H9 (cell line): ENCODE data around the gene MMP19. TPM values are rescaled to one million over a fixed set of nuclear protein-coding genes. Genes with fewer than 3 reads are reported as not detected.

Experiments
- DNase-seq: peaks from one replicate; pipeline ENCODE4 v3.0.0-alpha.2; 2017
- H2AFZ ChIP-seq: one replicate; pipeline ENCODE4 v1.6.1; 2013; ENCODE audit warnings: mild to moderate bottlenecking, low read length, control low read depth, moderate library complexity
- H2AK5ac ChIP-seq: 2 replicates; pipeline ENCODE4 v1.6.1; 2013; ENCODE audit warnings: low read length, control low read depth, mixed read lengths; ENCODE audit not compliant: insufficient read length
- H2BK120ac ChIP-seq: one replicate; pipeline ENCODE4 v1.6.1; 2013; ENCODE audit warnings: low read depth, mild to moderate bottlenecking, low read length, control low read depth, inconsistent platforms; ENCODE audit not compliant: poor library complexity, severe bottlenecking
- H2BK12ac ChIP-seq: 2 replicates; pipeline ENCODE4 v1.6.1; 2013; ENCODE audit warnings: low read length, control low read depth, mixed read lengths, low read depth; ENCODE audit not compliant: insufficient read length
- H2BK15ac ChIP-seq: 2 replicates; pipeline ENCODE4 v1.6.1; 2013; ENCODE audit warnings: low read depth, low read length, control low read depth
- H2BK20ac ChIP-seq: one replicate; pipeline ENCODE4 v1.6.1; 2013; ENCODE audit warnings: low read depth, mild to moderate bottlenecking, low read length, control low read depth, inconsistent platforms; ENCODE audit not compliant: poor library complexity, severe bottlenecking
- H2BK5ac ChIP-seq: 2 replicates; pipeline ENCODE4 v1.6.1; 2013; ENCODE audit warnings: low read length, control low read depth, mixed read lengths; ENCODE audit not compliant: insufficient read length
- H3K14ac ChIP-seq: 2 replicates; pipeline ENCODE4 v1.6.1; 2013; ENCODE audit warnings: low read length, control low read depth; ENCODE audit not compliant: insufficient read depth
- H3K18ac ChIP-seq: 2 replicates; pipeline ENCODE4 v1.6.1; 2013; ENCODE audit warnings: low read depth, mild to moderate bottlenecking, mixed read lengths, low read length, control low read depth; ENCODE audit not compliant: insufficient read length
- H3K23ac ChIP-seq: 2 replicates; pipeline ENCODE4 v1.6.1; 2013; ENCODE audit warnings: low read length, control low read depth, mixed read lengths, low read depth; ENCODE audit not compliant: insufficient read length
- H3K23me2 ChIP-seq: 2 replicates; pipeline ENCODE4 v1.6.1; 2013; ENCODE audit warnings: low read depth, mild to moderate bottlenecking, mixed read lengths, low read length, control low read depth; ENCODE audit not compliant: insufficient read length, poor library complexity, severe bottlenecking
- H3K27ac ChIP-seq: 2 replicates; pipeline ENCODE4 v1.5.1; 2013; ENCODE audit warnings: low read length, control low read depth, mixed read lengths, low read depth; ENCODE audit not compliant: insufficient read length
- H3K27me3 ChIP-seq: 2 replicates; pipeline ENCODE4 v1.6.1; 2013; ENCODE audit warnings: low read length, control low read depth, inconsistent platforms; ENCODE audit not compliant: insufficient read depth
- H3K4ac ChIP-seq: 2 replicates; pipeline ENCODE4 v1.6.1; 2013; ENCODE audit warnings: low read depth, mild to moderate bottlenecking, control low read depth, inconsistent platforms, low read length, moderate library complexity
- H3K4me1 ChIP-seq: 2 replicates; pipeline ENCODE4 v1.6.1; 2013; ENCODE audit warnings: low read length, control low read depth, inconsistent platforms; ENCODE audit not compliant: insufficient read depth
- H3K4me2 ChIP-seq: 2 replicates; pipeline ENCODE4 v1.6.1; 2013; ENCODE audit warnings: low read length, control low read depth, mixed read lengths; ENCODE audit not compliant: insufficient read length, insufficient read depth
- H3K56ac ChIP-seq: 2 replicates; pipeline ENCODE4 v1.6.1; 2013; ENCODE audit warnings: low read depth, mild to moderate bottlenecking, mixed read lengths, low read length, control low read depth; ENCODE audit not compliant: insufficient read length
- H3K79me1 ChIP-seq: 2 replicates; pipeline ENCODE4 v1.6.1; 2013; ENCODE audit warnings: low read depth, mild to moderate bottlenecking, moderate library complexity, low read length, control low read depth, inconsistent platforms; ENCODE audit not compliant: insufficient read depth, poor library complexity, severe bottlenecking
- H3K79me2 ChIP-seq: 2 replicates; pipeline ENCODE4 v1.6.1; 2013; ENCODE audit warnings: low read length, control low read depth, inconsistent platforms; ENCODE audit not compliant: insufficient read depth
- H3K9ac ChIP-seq: 2 replicates; pipeline ENCODE4 v1.6.1; 2013; ENCODE audit warnings: low read length, control low read depth, mixed read lengths; ENCODE audit not compliant: insufficient read length; ENCODE audit errors: extremely low read depth
- H3K9me3 ChIP-seq: one replicate; pipeline ENCODE4 v1.6.1; 2013; ENCODE audit warnings: low read depth, low read length, inconsistent platforms; ENCODE audit not compliant: control insufficient read depth
- H3T11ph ChIP-seq: one replicate; pipeline ENCODE4 v1.6.1; 2013; ENCODE audit warnings: mild to moderate bottlenecking, low read length, control low read depth, inconsistent platforms
- H4K20me1 ChIP-seq: one replicate; pipeline ENCODE4 v1.6.1; 2013; ENCODE audit not compliant: control insufficient read depth, insufficient read length, insufficient read depth
- H4K5ac ChIP-seq: 2 replicates; pipeline ENCODE4 v1.6.1; 2013; ENCODE audit warnings: low read depth, mild to moderate bottlenecking, mixed read lengths, low read length, control low read depth; ENCODE audit not compliant: insufficient read length
- H4K8ac ChIP-seq: replicated peaks from 2 replicates; pipeline ENCODE4 v1.6.1; 2013; ENCODE audit warnings: low read length, control low read depth, mixed read lengths, low read depth; ENCODE audit not compliant: insufficient read length
- H4K91ac ChIP-seq: 2 replicates; pipeline ENCODE4 v1.6.1; 2013; ENCODE audit warnings: low read depth, mild to moderate bottlenecking, moderate library complexity, mixed read lengths, low read length, control low read depth; ENCODE audit not compliant: insufficient read length
- H3K27ac Mint-ChIP-seq, 3 experiments: 2 replicates in 2 of 3; 3 replicates in 1 of 3; pipeline ENCODE4 v1.8.0; 2020 to 2021; ENCODE audit warnings: mixed read lengths in 3 of 3, mild to moderate bottlenecking in 1 of 3, moderate library complexity in 1 of 3
- H3K27me3 Mint-ChIP-seq: 2 replicates; pipeline ENCODE4 v1.8.0; 2021; ENCODE audit warnings: low read depth, mild to moderate bottlenecking, moderate library complexity, mixed read lengths
- H3K36me3 Mint-ChIP-seq, 3 experiments: 2 replicates in 2 of 3; 3 replicates in 1 of 3; pipeline ENCODE4 v1.8.0; 2020 to 2021; ENCODE audit warnings: low read depth in 3 of 3, mixed read lengths in 3 of 3; ENCODE audit not compliant: insufficient read depth in 1 of 3
- H3K4me1 Mint-ChIP-seq, 2 experiments: 2 replicates each; pipeline ENCODE4 v1.8.0; 2020; ENCODE audit warnings: mixed read lengths in 2 of 2
- H3K4me3 Mint-ChIP-seq, 2 experiments: 2 replicates in 1 of 2; 3 replicates in 1 of 2; pipeline ENCODE4 v1.8.0; 2020 to 2021; ENCODE audit warnings: mild to moderate bottlenecking in 2 of 2, mixed read lengths in 2 of 2, moderate library complexity in 1 of 2
- H3K9me3 Mint-ChIP-seq, 2 experiments: 2 replicates in 1 of 2; 3 replicates in 1 of 2; pipeline ENCODE4 v1.8.0; 2020; ENCODE audit warnings: mild to moderate bottlenecking in 2 of 2, mixed read lengths in 2 of 2, moderate library complexity in 1 of 2
- WGBS: extraction: QIAGEN DNeasy Blood & Tissue Kit; methylation state at CpG from one replicate; pipeline ENCODE4 v1.1.7; 2013; ENCODE audit warnings: missing lambda C conversion rate, low lambda C conversion rate, mixed read lengths; ENCODE audit not compliant: insufficient read length; ENCODE audit errors: extremely low coverage; 5-methylcytosine and 5-hydroxymethylcytosine counted together
- total RNA-seq: library from RNA; stranded (reverse); gene quantifications from 2 replicates; pipeline ENCODE4 v1.2.1, GENCODE V29; 2021
- TF ChIP-seq, protein P1 (sequence below): fragments of 200-600 bp; sonication (generic); conservative IDR thresholded peaks from 3 replicates; pipeline ENCODE4 v1.8.0; 2021; ENCODE audit warnings: antibody characterized with exemption, mild to moderate bottlenecking

The MMP19 gene
- total RNA-seq, 1 experiment from 2014 or later = 1.7 TPM

DNA sequence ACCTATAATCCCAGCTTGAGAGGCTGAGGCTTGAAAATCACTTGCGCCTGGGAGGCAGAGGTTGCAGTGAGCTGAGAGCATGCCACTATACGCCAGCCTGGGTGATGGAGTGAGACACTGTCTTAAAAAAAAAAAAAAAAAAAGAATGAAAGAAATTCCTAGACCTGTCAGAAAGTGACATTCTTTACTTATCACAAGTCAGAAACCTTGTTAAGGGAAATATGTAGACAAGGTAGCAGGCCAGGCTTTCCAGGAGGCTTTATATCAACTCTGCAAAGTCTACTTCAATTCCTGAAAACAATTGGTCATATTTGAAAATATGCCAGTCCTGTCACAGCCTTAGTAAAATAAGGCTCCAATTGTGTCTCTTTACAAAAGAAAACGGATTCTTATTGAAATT lies 19.1 kb upstream of the MMP19 start:
- Histone ChIP-seq H2AK5ac (no peak overlapping the region), H3K4me1 (no peaks in the 10 kb centered on the region), H4K8ac (no peak overlapping the region), H2BK12ac (no peak overlapping the region), H4K5ac (no peak overlapping the region), H2BK15ac (no peak overlapping the region), H4K20me1 (no peaks in the 10 kb centered on the region), H3K27ac (no peak overlapping the region), H3K18ac (no peak overlapping the region), H4K91ac (no peak overlapping the region), H3K14ac (no peak overlapping the region), H3K4ac (no peak overlapping the region), H3K9me3 (no peaks in the 10 kb centered on the region), H2BK120ac (no peak overlapping the region), H3K27me3 (no peaks in the 10 kb centered on the region), H3K4me2 (no peak overlapping the region), H3K9ac (no peak overlapping the region), H3K79me2 (no peaks in the 10 kb centered on the region), H2BK5ac (no peak overlapping the region), H3K23ac (no peak overlapping the region), H3T11ph (no peak overlapping the region), H3K79me1 (no peaks in the 10 kb centered on the region), H3K23me2 (no peaks in the 10 kb centered on the region), H2BK20ac (no peak overlapping the region), H3K56ac (no peak overlapping the region), H2AFZ (no peak overlapping the region)
- no peak overlapping the region for H3K27ac Mint-ChIP-seq
- H3K36me3 Mint-ChIP-seq = peaks cover 0 to 4% (median 0%) of the 10 kb centered on the region in 3 experiments; a peak in 1 of 7 replicates
- WGBS = no CpG with 5 or more reads among the region's 3 CpGs
- no peak for DNase-seq
- H3K4me1 Mint-ChIP-seq = no peaks in the 10 kb centered on the region
- H3K4me3 Mint-ChIP-seq = no peak overlapping the region
- H3K27me3 Mint-ChIP-seq = no peaks in the 10 kb centered on the region; the same call in 1 of the 2 replicates
- H3K9me3 Mint-ChIP-seq = peaks cover 5% of the 10 kb centered on the region in 2 experiments
- TF ChIP-seq, protein P1, sequence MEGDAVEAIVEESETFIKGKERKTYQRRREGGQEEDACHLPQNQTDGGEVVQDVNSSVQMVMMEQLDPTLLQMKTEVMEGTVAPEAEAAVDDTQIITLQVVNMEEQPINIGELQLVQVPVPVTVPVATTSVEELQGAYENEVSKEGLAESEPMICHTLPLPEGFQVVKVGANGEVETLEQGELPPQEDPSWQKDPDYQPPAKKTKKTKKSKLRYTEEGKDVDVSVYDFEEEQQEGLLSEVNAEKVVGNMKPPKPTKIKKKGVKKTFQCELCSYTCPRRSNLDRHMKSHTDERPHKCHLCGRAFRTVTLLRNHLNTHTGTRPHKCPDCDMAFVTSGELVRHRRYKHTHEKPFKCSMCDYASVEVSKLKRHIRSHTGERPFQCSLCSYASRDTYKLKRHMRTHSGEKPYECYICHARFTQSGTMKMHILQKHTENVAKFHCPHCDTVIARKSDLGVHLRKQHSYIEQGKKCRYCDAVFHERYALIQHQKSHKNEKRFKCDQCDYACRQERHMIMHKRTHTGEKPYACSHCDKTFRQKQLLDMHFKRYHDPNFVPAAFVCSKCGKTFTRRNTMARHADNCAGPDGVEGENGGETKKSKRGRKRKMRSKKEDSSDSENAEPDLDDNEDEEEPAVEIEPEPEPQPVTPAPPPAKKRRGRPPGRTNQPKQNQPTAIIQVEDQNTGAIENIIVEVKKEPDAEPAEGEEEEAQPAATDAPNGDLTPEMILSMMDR = no peak
